Natural killer cell treated with Interleukin-12 subunit alpha and Interleukin-12 subunit beta and Interleukin-15 and Interleukin-18, amount 100 ng/mL, for 72 hours (primary cell): ENCODE measurements around the gene SERPINA12. TPM values are rescaled to one million over a fixed set of nuclear protein-coding genes. Genes with fewer than 3 reads are reported as not detected.
A peak's percentile ranks its signal among the peaks of the same experiment; 100 is the strongest.

Experiments
- ATAC-seq, 2 donors: fragments of 150-1000 bp; cut with Tn5 transposase in 1 of 2; sonication (Bioruptor Pico), chemical (Tn5 transposase) in 1 of 2; 2 replicates each; pipeline ENCODE4 v1.10.0; 2021
- DNase-seq: peaks from one replicate; pipeline ENCODE4 v3.0.0; 2022; ENCODE audit warnings: low spot score
- H3K27ac Mint-ChIP-seq, 2 donors: 1 replicate in 1 of 2; 2 replicates in 1 of 2; pipeline ENCODE4 v1.8.0; 2022; ENCODE audit warnings: mixed read lengths in 2 of 2, mild to moderate bottlenecking in 1 of 2, moderate library complexity in 1 of 2
- H3K27me3 Mint-ChIP-seq, 2 donors: 1 replicate in 1 of 2; 2 replicates in 1 of 2; pipeline ENCODE4 v1.8.0; 2022; ENCODE audit warnings: mixed read lengths in 2 of 2
- H3K36me3 Mint-ChIP-seq: one replicate; pipeline ENCODE4 v1.8.0; 2022; ENCODE audit warnings: mixed read lengths
- H3K4me1 Mint-ChIP-seq, 2 donors: 1 replicate in 1 of 2; 2 replicates in 1 of 2; pipeline ENCODE4 v1.8.0; 2022; ENCODE audit warnings: low read depth in 2 of 2, mixed read lengths in 2 of 2, mild to moderate bottlenecking in 1 of 2
- H3K4me3 Mint-ChIP-seq: one replicate; pipeline ENCODE4 v1.8.0; 2022; ENCODE audit warnings: mixed read lengths
- H3K9me3 Mint-ChIP-seq: 2 replicates; pipeline ENCODE4 v1.8.0; 2022; ENCODE audit warnings: mixed read lengths
- total RNA-seq, 2 donors: library from RNA; stranded (reverse); gene quantifications; one replicate each; pipeline ENCODE4 v1.2.3, GENCODE V29; 2022

Gene SERPINA12
- total RNA-seq, 2 donors from 2014 or later: not detected

DNA sequence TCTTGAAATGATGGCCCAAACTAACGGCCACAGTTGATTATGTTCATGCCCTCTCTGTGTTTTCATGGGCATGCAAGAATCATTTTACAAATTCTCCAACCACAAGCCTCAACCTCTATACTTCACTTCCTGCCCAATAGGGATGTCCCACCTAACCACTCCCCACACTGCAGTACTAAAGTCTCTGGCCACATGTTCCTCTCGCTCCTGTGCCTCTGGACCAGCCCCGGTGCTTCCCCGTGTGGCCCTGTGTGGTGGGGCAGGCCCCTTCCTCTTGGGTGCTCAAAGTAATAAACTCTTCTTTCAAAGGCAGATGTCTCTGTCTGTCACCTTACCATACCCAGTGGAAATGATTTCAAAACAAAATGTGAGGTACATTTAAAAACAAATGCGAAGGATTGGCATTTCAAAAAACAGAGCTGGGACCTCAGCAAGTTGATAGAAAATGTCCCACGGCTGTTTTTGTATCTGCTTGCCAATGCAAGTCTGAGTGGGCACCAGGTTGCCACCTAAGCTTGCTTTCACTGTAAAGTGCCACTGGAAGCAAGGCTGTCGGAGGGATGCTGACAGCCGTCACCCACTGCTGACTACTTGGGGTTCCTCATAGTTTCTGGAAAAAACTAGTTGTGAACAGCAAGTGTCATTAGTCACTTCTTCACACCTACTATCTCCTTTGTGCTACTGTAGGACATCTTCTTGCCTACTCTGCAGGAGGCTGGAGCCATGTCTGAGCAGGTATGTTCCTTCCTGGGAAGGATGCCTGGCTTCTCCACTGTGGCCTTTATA is 48.4 kb downstream of the SERPINA12 start:
- ATAC-seq (peak in 1 of 2 donors; percentile 53), DNase-seq (no peak)
- Mint-ChIP-seq H3K4me1 (no peaks in the 10 kb centered on the region), H3K9me3 (no peaks in the 10 kb centered on the region), H3K27ac (no peak overlapping the region), H3K36me3 (no peaks in the 10 kb centered on the region), H3K4me3 (no peak overlapping the region), H3K27me3 (peaks cover 5 to 12% of the 10 kb centered on the region in 2 donors)

GRCh38 chr14:94458558-94459205 is 50.6 kb downstream of the SERPINA12 start:
- DNase-seq (no peak), ATAC-seq (no peak)
- H3K27ac Mint-ChIP-seq: no peak overlapping the region
- no peaks in the 10 kb centered on the region for H3K9me3 Mint-ChIP-seq
- peaks cover 9 to 33% of the 10 kb centered on the region in 2 donors for H3K27me3 Mint-ChIP-seq
- no peaks in the 10 kb centered on the region for H3K4me1 Mint-ChIP-seq
- no peaks in the 10 kb centered on the region for H3K36me3 Mint-ChIP-seq
- H3K4me3 Mint-ChIP-seq: no peak overlapping the region

GRCh38 chr14:94458096-94458495 is 51.2 kb downstream of the SERPINA12 start:
- H3K27me3 Mint-ChIP-seq: peaks cover 11 to 34% of the 10 kb centered on the region in 2 donors
- DNase-seq: no peak
- no peak for ATAC-seq

GRCh38 chr14:94455928-94456327 is 53.3 kb downstream of the SERPINA12 start:
- no peak overlapping the region for H3K27ac Mint-ChIP-seq

More at GRCh38 chr14:94458096-94458495, 51.2 kb downstream of the SERPINA12 start:
- no peaks in the 10 kb centered on the region for H3K36me3 Mint-ChIP-seq
- no peaks in the 10 kb centered on the region for H3K4me1 Mint-ChIP-seq
- no peaks in the 10 kb centered on the region for H3K9me3 Mint-ChIP-seq
- no peak overlapping the region for H3K27ac Mint-ChIP-seq
- no peak overlapping the region for H3K4me3 Mint-ChIP-seq

DNA sequence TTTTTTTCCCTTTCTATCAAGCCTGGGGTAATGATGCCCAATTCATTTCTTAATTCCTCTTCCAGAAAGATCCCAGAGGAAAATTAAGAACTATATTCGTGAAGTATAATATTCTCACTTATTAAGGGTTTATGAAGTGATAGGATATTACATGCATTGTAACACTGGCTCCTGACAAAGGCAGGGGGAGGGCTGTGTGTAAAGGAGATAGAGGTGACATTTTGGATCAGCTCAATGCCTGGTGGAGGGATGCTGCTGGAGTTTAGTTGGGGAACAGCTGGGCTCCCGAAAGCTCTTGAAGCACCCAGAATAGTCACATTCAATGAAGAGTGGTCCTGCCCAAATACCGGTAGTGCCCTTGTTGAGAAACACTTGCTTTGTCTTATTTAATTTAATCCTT is 57.4 kb downstream of the SERPINA12 start:
- no peaks in the 10 kb centered on the region for H3K36me3 Mint-ChIP-seq
- DNase-seq: no peak
- H3K4me3 Mint-ChIP-seq: no peak overlapping the region
- peaks cover 26 to 44% of the 10 kb centered on the region in 2 donors for H3K27me3 Mint-ChIP-seq
- no peak overlapping the region for H3K27ac Mint-ChIP-seq
- no peak for ATAC-seq
- H3K4me1 Mint-ChIP-seq: no peaks in the 10 kb centered on the region
- no peaks in the 10 kb centered on the region for H3K9me3 Mint-ChIP-seq

More at GRCh38 chr14:94455928-94456327, 53.3 kb downstream of the SERPINA12 start:
- Mint-ChIP-seq H3K27me3 (peaks cover 12 to 27% of the 10 kb centered on the region in 2 donors), H3K36me3 (no peaks in the 10 kb centered on the region), H3K9me3 (no peaks in the 10 kb centered on the region), H3K4me1 (no peaks in the 10 kb centered on the region), H3K4me3 (no peak overlapping the region)
- DNase-seq (no peak), ATAC-seq (no peak)

- H3K4me3 Mint-ChIP-seq: no peak overlapping the region
- H3K27ac Mint-ChIP-seq: no peak overlapping the region
- DNase-seq: no peak
- no peaks in the 10 kb centered on the region for H3K9me3 Mint-ChIP-seq
- H3K36me3 Mint-ChIP-seq: no peaks in the 10 kb centered on the region
- no peak for ATAC-seq
- H3K27me3 Mint-ChIP-seq: peaks cover 26 to 43% of the 10 kb centered on the region in 2 donors
- no peaks in the 10 kb centered on the region for H3K4me1 Mint-ChIP-seq
These were observed 58.0 kb downstream of the SERPINA12 start for GRCh38 chr14:94451091-94451771.

- Mint-ChIP-seq H3K9me3 (no peaks in the 10 kb centered on the region), H3K36me3 (no peaks in the 10 kb centered on the region), H3K27me3 (peaks cover 26 to 37% of the 10 kb centered on the region in 2 donors), H3K4me3 (no peak overlapping the region), H3K4me1 (no peaks in the 10 kb centered on the region), H3K27ac (no peak overlapping the region)
- ATAC-seq (no peak), DNase-seq (no peak)
These were observed 58.6 kb downstream of the SERPINA12 start for GRCh38 chr14:94450722-94451090.

DNA sequence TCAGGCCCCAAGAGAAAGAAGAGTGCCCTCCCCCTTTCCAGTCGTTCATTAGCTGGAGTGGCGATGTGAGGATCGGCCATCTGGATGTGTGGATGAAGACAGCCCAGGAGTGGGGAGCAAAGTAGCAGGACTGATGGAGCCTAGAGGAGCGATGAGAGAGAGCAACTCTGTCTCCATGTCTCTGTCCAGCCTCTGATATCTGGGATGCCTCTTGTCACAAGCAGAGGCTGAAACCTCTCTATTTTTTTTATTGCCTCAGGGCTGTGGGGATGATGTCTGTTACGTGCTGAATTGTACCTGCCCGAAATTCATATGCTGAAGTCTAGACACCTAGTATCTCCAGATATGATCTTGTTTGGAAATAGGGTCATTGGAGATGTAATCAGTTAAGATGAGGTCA is 59.3 kb downstream of the SERPINA12 start:
- ATAC-seq (no peak), DNase-seq (no peak)
- H3K27ac Mint-ChIP-seq: no peak overlapping the region
- no peak overlapping the region for H3K4me3 Mint-ChIP-seq
- no peaks in the 10 kb centered on the region for H3K9me3 Mint-ChIP-seq
- H3K27me3 Mint-ChIP-seq: peaks cover 26 to 30% of the 10 kb centered on the region in 2 donors
- H3K4me1 Mint-ChIP-seq: no peaks in the 10 kb centered on the region
- no peaks in the 10 kb centered on the region for H3K36me3 Mint-ChIP-seq

DNA sequence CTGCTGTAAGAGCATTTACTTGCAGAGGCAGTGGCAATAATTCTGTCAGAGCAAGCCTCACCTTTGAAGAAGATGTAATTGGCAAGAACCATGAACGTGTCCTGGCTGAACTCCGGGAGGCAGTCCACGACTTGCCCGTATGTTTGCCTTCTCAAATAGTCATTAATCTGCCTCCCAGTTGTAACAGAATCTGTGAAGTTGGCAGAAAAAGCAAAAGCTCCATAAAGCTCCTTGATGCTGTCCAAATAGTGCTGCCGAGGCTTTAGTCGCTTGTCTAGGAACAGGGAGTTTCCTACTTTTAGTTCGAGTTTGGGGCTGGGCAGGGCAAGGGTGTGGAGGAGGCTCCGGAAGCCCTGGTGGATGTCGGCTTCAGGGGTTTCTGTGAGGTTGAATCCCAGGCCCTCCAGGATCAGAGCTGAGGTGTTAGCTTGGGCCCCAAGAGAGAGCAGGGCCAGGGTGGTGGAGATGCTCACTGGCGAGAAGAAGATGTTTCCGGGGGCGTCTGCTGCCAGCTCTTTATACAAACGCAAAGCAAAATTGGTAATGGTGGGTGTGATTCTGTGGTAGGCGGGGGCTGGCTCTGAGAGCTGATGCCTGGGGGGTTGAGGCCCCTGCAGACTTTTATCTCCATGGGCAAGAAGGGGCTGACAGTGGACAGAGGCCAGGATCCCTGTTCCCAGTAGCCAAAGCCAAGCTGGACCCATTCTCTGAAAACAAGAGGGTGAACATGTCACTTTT is 61.0 kb downstream of the SERPINA12 start:
- Mint-ChIP-seq H3K4me1 (no peaks in the 10 kb centered on the region), H3K36me3 (no peaks in the 10 kb centered on the region), H3K27me3 (peaks cover 21 to 22% of the 10 kb centered on the region in 2 donors), H3K27ac (no peak overlapping the region), H3K4me3 (no peak overlapping the region), H3K9me3 (no peaks in the 10 kb centered on the region)
- peak in 1 of 2 donors; percentile 15 for ATAC-seq
- no peak for DNase-seq

- H3K36me3 Mint-ChIP-seq: no peaks in the 10 kb centered on the region
- H3K27me3 Mint-ChIP-seq: peaks cover 18 to 22% of the 10 kb centered on the region in 2 donors
- H3K9me3 Mint-ChIP-seq: no peaks in the 10 kb centered on the region
- no peak overlapping the region for H3K27ac Mint-ChIP-seq
- no peak for DNase-seq
- H3K4me1 Mint-ChIP-seq: no peaks in the 10 kb centered on the region
- ATAC-seq: no peak
- H3K4me3 Mint-ChIP-seq: no peak overlapping the region
These were observed 62.1 kb downstream of the SERPINA12 start for GRCh38 chr14:94447206-94447605.

GRCh38 chr14:94446126-94446525 is 63.1 kb downstream of the SERPINA12 start:
- H3K27me3 Mint-ChIP-seq: peaks cover 20 to 32% of the 10 kb centered on the region in 2 donors
- no peak overlapping the region for H3K27ac Mint-ChIP-seq
- no peaks in the 10 kb centered on the region for H3K9me3 Mint-ChIP-seq

DNA sequence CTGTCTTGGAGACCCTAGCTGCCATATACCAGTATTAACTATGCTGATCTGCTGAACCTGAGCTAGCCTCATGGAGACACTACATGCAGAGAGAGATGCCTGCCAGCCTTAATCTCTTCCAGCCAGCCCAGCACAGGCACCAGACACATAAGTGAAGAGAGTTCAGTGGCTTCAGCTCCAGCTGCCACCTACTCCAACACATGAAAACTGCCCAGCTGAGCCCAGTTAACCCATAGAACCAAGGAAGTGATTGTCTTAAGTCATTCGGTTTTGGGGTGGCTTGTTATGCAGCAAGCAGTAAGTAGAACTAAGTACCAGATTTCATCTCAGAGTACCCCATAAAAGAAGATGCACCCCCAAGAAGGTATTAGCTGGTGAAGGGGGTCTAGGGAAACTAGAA is 64.3 kb downstream of the SERPINA12 start:
- Mint-ChIP-seq H3K4me3 (no peak overlapping the region), H3K27ac (no peak overlapping the region), H3K4me1 (no peaks in the 10 kb centered on the region), H3K9me3 (no peaks in the 10 kb centered on the region), H3K27me3 (peaks cover 14 to 32% of the 10 kb centered on the region in 2 donors), H3K36me3 (no peaks in the 10 kb centered on the region)
- DNase-seq (no peak), ATAC-seq (no peak)

More at GRCh38 chr14:94446126-94446525, 63.1 kb downstream of the SERPINA12 start:
- no peaks in the 10 kb centered on the region for H3K4me1 Mint-ChIP-seq
- no peaks in the 10 kb centered on the region for H3K36me3 Mint-ChIP-seq
- DNase-seq (no peak), ATAC-seq (no peak)
- no peak overlapping the region for H3K4me3 Mint-ChIP-seq

- H3K4me1 Mint-ChIP-seq: no peaks in the 10 kb centered on the region
- ATAC-seq: no peak
- H3K4me3 Mint-ChIP-seq: no peak overlapping the region
- no peak overlapping the region for H3K27ac Mint-ChIP-seq
- H3K9me3 Mint-ChIP-seq: no peaks in the 10 kb centered on the region
- H3K27me3 Mint-ChIP-seq: peaks cover 9 to 32% of the 10 kb centered on the region in 2 donors
- no peak for DNase-seq
- H3K36me3 Mint-ChIP-seq: no peaks in the 10 kb centered on the region
These were observed 67.6 kb downstream of the SERPINA12 start for GRCh38 chr14:94441531-94442205.
